GM18519 (cell line): ENCODE results near the gene CPTP.

ENCODE experiments used
- ATAC-seq: cut with Tn5 transposase; IDR thresholded peaks from one replicate; pipeline ENCODE4 v1.9.1; 2021; ENCODE audit warnings: mild to moderate bottlenecking, moderate library complexity; ENCODE audit not compliant: unreplicated experiment, low FRiP score

Gene CPTP

GRCh38 chr1:1346501-1346890 lies 21.9 kb downstream of the CPTP start:
- no peak for ATAC-seq

- no peak for ATAC-seq
These were observed 22.5 kb downstream of the CPTP start for GRCh38 chr1:1347026-1347595.

GRCh38 chr1:1347663-1348419 lies 23.2 kb downstream of the CPTP start:
- ATAC-seq, result no peak

- no peak for ATAC-seq
These were observed 24.0 kb downstream of the CPTP start for GRCh38 chr1:1348420-1349255.

GRCh38 chr1:1349256-1350012 lies 24.8 kb downstream of the CPTP start, which contains the start of gene DVL1:
Gene DVL1, minus strand, starts transcription at chr1:1349418. Its CDS starts 353 bp downstream, at chr1:1349065.
- peak; percentile 41 for ATAC-seq

- no peak for ATAC-seq
These were observed 27.2 kb downstream of the CPTP start for GRCh38 chr1:1351511-1352427.

GRCh38 chr1:1352786-1353388 lies 28.3 kb downstream of the CPTP start:
- no peak for ATAC-seq

GRCh38 chr1:1353389-1354151 lies 29.0 kb downstream of the CPTP start:
- ATAC-seq, result no peak

GRCh38 chr1:1354271-1355247 lies 30.0 kb downstream of the CPTP start:
- ATAC-seq, result no peak

GRCh38 chr1:1355416-1355815 lies 30.8 kb downstream of the CPTP start:
- no peak for ATAC-seq

- no peak for ATAC-seq
These were observed 31.7 kb downstream of the CPTP start for GRCh38 chr1:1356166-1356795.

- no peak for ATAC-seq
These were observed 32.3 kb downstream of the CPTP start for GRCh38 chr1:1356796-1357401.

- ATAC-seq, result no peak
These were observed 33.4 kb downstream of the CPTP start for GRCh38 chr1:1357871-1358432.

- no peak for ATAC-seq
These were observed 34.0 kb downstream of the CPTP start, which contains the start of gene MXRA8 for GRCh38 chr1:1358433-1359271. Gene MXRA8, minus strand, starts transcription at chr1:1358555. Its CDS starts 51 bp downstream, at chr1:1358504.

- no peak for ATAC-seq
These were observed 34.7 kb downstream of the CPTP start for GRCh38 chr1:1359308-1359663.
